IMR-90 (cell line): ENCODE results near the gene KLF11. TPM values are rescaled to one million over a fixed set of nuclear protein-coding genes. Genes with fewer than 3 reads are reported as not detected.

Experiments used
- ATAC-seq: fragments of 200-7000 bp; cut with Tn5 transposase; 2 replicates; pipeline ENCODE4 v1.9.1; 2020; ENCODE audit warnings: low read depth, mild to moderate bottlenecking, moderate library complexity
- BruUV-seq: library from RNA; stranded (reverse); fragments of 400-500 nt; replicated peaks from 2 replicates; lab custom pipeline; 2021; lab: Mats Ljungman, UMichigan
- CTCF ChIA-PET: fragments of 300-600 bp; formaldehyde crosslinking; extraction: SDS; loops from one replicate; lab custom pipeline; 2021; ENCODE audit warnings: antibody characterized with exemption; lab: Yijun Ruan, JAX
- POLR2A ChIA-PET: fragments of 300-600 bp; sonication (Branson Sonifier 250); formaldehyde crosslinking; loops from one replicate; lab custom pipeline; 2022; ENCODE audit warnings: antibody characterized with exemption; ENCODE audit not compliant: unreplicated experiment; lab: Charles Lee
- DNase-seq: peaks from one replicate; pipeline ENCODE4 v3.0.0; 2013
- H2AFZ ChIP-seq: replicated peaks from 2 replicates; pipeline ENCODE3; 2013; ENCODE audit warnings: low read length, mild to moderate bottlenecking; ENCODE audit not compliant: poor library complexity
- H2AK5ac ChIP-seq: 2 replicates; pipeline ENCODE4 v1.6.1; 2013; ENCODE audit warnings: low read depth, low read length, inconsistent platforms
- H2AK9ac ChIP-seq: replicated peaks from 2 replicates; pipeline ENCODE3; 2013; ENCODE audit warnings: mild to moderate bottlenecking, low read depth, low read length, moderate library complexity; ENCODE audit not compliant: poor library complexity
- H2BK120ac ChIP-seq: 2 replicates; pipeline ENCODE4 v1.6.1; 2013; ENCODE audit warnings: low read depth, low read length, inconsistent platforms
- H2BK15ac ChIP-seq: 3 replicates; pipeline ENCODE4 v1.6.1; 2013; ENCODE audit warnings: low read depth, low read length, inconsistent platforms
- H2BK20ac ChIP-seq: 2 replicates; pipeline ENCODE4 v1.6.1; 2013; ENCODE audit warnings: low read depth, mild to moderate bottlenecking, inconsistent platforms, low read length, moderate library complexity
- H2BK5ac ChIP-seq: 2 replicates; pipeline ENCODE4 v1.6.1; 2013; ENCODE audit warnings: mild to moderate bottlenecking, low read depth, low read length, inconsistent platforms; ENCODE audit not compliant: poor library complexity, severe bottlenecking
- H3K14ac ChIP-seq: replicated peaks from 2 replicates; pipeline ENCODE4 v1.6.1; 2013; ENCODE audit warnings: low read depth, low read length, inconsistent platforms
- H3K18ac ChIP-seq: 2 replicates; pipeline ENCODE4 v1.6.1; 2013; ENCODE audit warnings: low read depth, low read length, control low read depth
- H3K23ac ChIP-seq: 2 replicates; pipeline ENCODE4 v1.6.1; 2013; ENCODE audit warnings: low read depth, low read length, inconsistent platforms
- H3K27ac ChIP-seq: 2 replicates; pipeline ENCODE4 v1.5.1; 2013; ENCODE audit warnings: mild to moderate bottlenecking, control low read depth, low read length; ENCODE audit not compliant: insufficient read depth
- H3K27me3 ChIP-seq: 2 replicates; pipeline ENCODE4 v1.6.1; 2013; ENCODE audit warnings: low read length; ENCODE audit not compliant: control insufficient read depth, insufficient read depth
- H3K36me3 ChIP-seq: 2 replicates; pipeline ENCODE4 v1.6.1; 2013; ENCODE audit warnings: low read length, mixed read lengths; ENCODE audit not compliant: control insufficient read depth, insufficient read depth
- H3K4ac ChIP-seq: 2 replicates; pipeline ENCODE4 v1.6.1; 2013; ENCODE audit warnings: low read depth, low read length, inconsistent platforms
- H3K4me1 ChIP-seq: 2 replicates; pipeline ENCODE4 v1.6.1; 2013; ENCODE audit warnings: low read length, mixed read lengths; ENCODE audit not compliant: control insufficient read depth, insufficient read depth
- H3K4me2 ChIP-seq: 2 replicates; pipeline ENCODE4 v1.6.1; 2013; ENCODE audit warnings: low read depth, mild to moderate bottlenecking, control low read depth, low read length, moderate library complexity
- H3K4me3 ChIP-seq: 2 replicates; pipeline ENCODE4 v1.5.1; 2013; ENCODE audit warnings: low read depth, mild to moderate bottlenecking, control low read depth, low read length, moderate library complexity; ENCODE audit not compliant: insufficient read depth
- H3K56ac ChIP-seq: 2 replicates; pipeline ENCODE4 v1.6.1; 2013; ENCODE audit warnings: low read length, inconsistent platforms; ENCODE audit not compliant: insufficient read depth; ENCODE audit errors: extremely low read depth
- H3K79me1 ChIP-seq, 2 experiments: 2 replicates each; pipeline ENCODE4 v1.6.1; 2013; ENCODE audit warnings: low read length in 2 of 2, inconsistent platforms in 1 of 2, low read depth in 1 of 2
- H3K9ac ChIP-seq: 2 replicates; pipeline ENCODE4 v1.6.1; 2013; ENCODE audit warnings: low read depth, low read length, control low read depth
- H3K9me1 ChIP-seq: 2 replicates; pipeline ENCODE4 v1.6.1; 2013; ENCODE audit warnings: low read length, inconsistent platforms; ENCODE audit not compliant: insufficient read depth
- H3K9me3 ChIP-seq: 2 replicates; pipeline ENCODE4 v1.6.1; 2013; ENCODE audit warnings: low read length; ENCODE audit not compliant: control insufficient read depth, insufficient read depth
- H4K20me1 ChIP-seq: 2 replicates; pipeline ENCODE4 v1.6.1; 2013; ENCODE audit warnings: low read length, inconsistent platforms; ENCODE audit not compliant: insufficient read depth
- H4K5ac ChIP-seq: 2 replicates; pipeline ENCODE4 v1.6.1; 2013; ENCODE audit warnings: mild to moderate bottlenecking, low read depth, low read length, control low read depth
- H4K8ac ChIP-seq, 2 experiments: 2 replicates each; pipeline ENCODE4 v1.6.1; 2013; ENCODE audit warnings: low read depth in 2 of 2, low read length in 2 of 2, control low read depth in 1 of 2, inconsistent platforms in 1 of 2
- H4K91ac ChIP-seq: 2 replicates; pipeline ENCODE4 v1.6.1; 2013; ENCODE audit warnings: low read depth, low read length, inconsistent platforms; ENCODE audit not compliant: insufficient read depth
- BHLHE40 ChIP-seq: fragments of 150-350 bp; IDR thresholded peaks from 2 replicates; pipeline ENCODE4 v1.6.1; 2016; ENCODE audit warnings: mild to moderate bottlenecking, low read depth, low read length
- CHD1 ChIP-seq: IDR thresholded peaks from 2 replicates; pipeline ENCODE4 v1.6.1; 2012; ENCODE audit warnings: low read depth, low read length, improper control_type of control experiment
- MAFK ChIP-seq: IDR thresholded peaks from 2 replicates; pipeline ENCODE4 v1.6.1; 2012; ENCODE audit warnings: low read depth, low read length, improper control_type of control experiment
- NFE2L2 ChIP-seq: fragments of 150-350 bp; IDR thresholded peaks from 2 replicates; pipeline ENCODE4 v1.6.1; 2016; ENCODE audit warnings: low read depth, mild to moderate bottlenecking, low read length
- RFX5 ChIP-seq: IDR thresholded peaks from 2 replicates; pipeline ENCODE4 v1.8.0; 2012; ENCODE audit warnings: low read depth, mild to moderate bottlenecking, low read length, moderate library complexity
- WGBS, 2 experiments: methylation state at CpG; one replicate each; pipeline versions ENCODE4 v1.1.5 to v1.1.7; 2013; ENCODE audit warnings: missing lambda C conversion rate in 2 of 2; ENCODE audit not compliant: insufficient read length in 1 of 2; ENCODE audit errors: extremely low coverage in 2 of 2; 5-methylcytosine and 5-hydroxymethylcytosine counted together
- dilution Hi-C: fragments of 300-500 bp; cut with HindIII; formaldehyde crosslinking; loops from one replicate; pipeline ENCODE4 v1.14.3; 2018; ENCODE audit warnings: low sequenced_read_pairs; ENCODE audit not compliant: unreplicated experiment
- in situ Hi-C: fragments of 300-500 bp; cut with MboI; formaldehyde crosslinking; loops from 3 replicates; pipeline ENCODE4 v1.14.3; 2019; ENCODE audit warnings: low sequenced_read_pairs, inconsistent platforms, mixed read lengths
- intact Hi-C: fragments of 100-400 bp; cut with micrococcal nuclease; formaldehyde crosslinking; loops from 2 replicates; pipeline ENCODE4 v1.10.0; 2022
- polyA plus RNA-seq, 3 experiments: library from polyadenylated mRNA; depleted of rRNA; stranded (reverse); fragments of >200 nt; gene quantifications; 2 replicates each; pipeline ENCODE4 v1.2.3, GENCODE V29; 2012; ENCODE audit warnings: low replicate concordance in 1 of 3
- total RNA-seq: library from RNA; depleted of rRNA; stranded (reverse); fragments of >200 nt; gene quantifications from 2 replicates; pipeline ENCODE4 v1.2.3, GENCODE V29; 2012
- TF ChIP-seq, protein P1 (sequence below): fragments of 150-350 bp; IDR thresholded peaks from 2 replicates; pipeline ENCODE4 v1.6.1; 2017; ENCODE audit warnings: mild to moderate bottlenecking, antibody characterized with exemption, low read length, low read depth

KLF11 gene
- total and polyA plus RNA-seq, 2 of the 4 experiments (the other 2 are of a cell fraction): 2.0 to 2.4 TPM

DNA sequence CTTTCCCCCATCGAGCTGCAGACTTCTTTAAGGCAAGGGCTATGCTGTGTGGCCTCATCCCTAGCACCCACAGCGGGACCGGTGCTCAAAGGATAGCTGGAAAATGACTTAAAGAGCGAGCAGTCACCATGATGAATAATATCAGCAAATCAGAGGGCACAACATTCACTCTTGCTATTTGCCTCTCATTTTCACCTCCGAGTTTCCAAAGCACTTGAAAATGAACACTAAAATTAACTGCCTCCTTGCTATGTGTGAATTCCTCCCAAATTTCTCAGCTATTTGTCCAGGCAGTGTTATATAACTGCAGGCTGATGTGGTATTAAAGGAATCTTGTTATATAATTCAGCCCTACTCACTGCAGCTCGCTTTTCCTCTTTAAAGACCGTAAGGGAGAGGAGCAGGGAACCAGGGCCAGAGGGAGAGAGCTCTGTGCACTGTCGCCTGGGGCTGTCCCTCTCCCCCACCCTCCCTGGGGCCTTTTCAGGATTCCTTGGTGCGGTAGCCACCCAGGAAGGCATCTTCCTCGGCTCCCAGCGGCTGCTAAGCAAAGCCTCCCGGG is 35.4 kb downstream of the KLF11 start:
- Histone ChIP-seq H3K4me3 (no peak overlapping the region; the same call in 1 of the 2 replicates), H3K27me3 (peaks cover 64% of the 10 kb centered on the region), H3K9ac (no peak overlapping the region), H3K9me1 (no peaks in the 10 kb centered on the region; the same call in 1 of the 2 replicates), H2BK5ac (no peak overlapping the region), H2BK20ac (no peak overlapping the region), H4K91ac (no peak overlapping the region), H3K4me1 (0 out of 2 replicates have a peak, but pooled peaks cover 2% of the 10 kb centered on the region), H2AFZ (peak overlapping the region; percentile 63), H3K18ac (no peak overlapping the region), H3K9me3 (no peaks in the 10 kb centered on the region), H3K79me1 (no peaks in the 10 kb centered on the region), H4K20me1 (0 out of 2 replicates have a peak, but pooled peaks cover 3% of the 10 kb centered on the region), H2BK120ac (no peak overlapping the region), H3K14ac (no peak overlapping the region), H3K27ac (no peak overlapping the region), H3K23ac (no peak overlapping the region), H2AK9ac (no peak overlapping the region), H2BK15ac (no peak overlapping the region), H3K56ac (no peak overlapping the region), H3K36me3 (no peaks in the 10 kb centered on the region), H3K4me2 (peak overlapping the region; percentile 79), H4K8ac (no peak overlapping the region), H3K4ac (no peak overlapping the region), H2AK5ac (no peak overlapping the region), H4K5ac (no peak overlapping the region)
- intact Hi-C loops (loop anchor here (10.0 kb wide), 1 partner anchor 326 kb away; no protein-coding TSS in a partner anchor), dilution Hi-C loops (no loop called here), in situ Hi-C loops (loop anchor here (5.0 to 10.0 kb wide), 2 partner anchors 354 to 586 kb away; no protein-coding TSS in a partner anchor)
- WGBS, 2 experiments: 24% methylated on average over 6 of the region's 12 CpGs; no CpG with 5 or more reads in 1 of the 2 experiments
- POLR2A ChIA-PET: no interaction called here
- DNase-seq (no peak), ATAC-seq (peak; percentile 37; the same call in 1 of the 2 replicates)
- BruUV-seq: no TSS peak
- TF ChIP-seq, protein P1, sequence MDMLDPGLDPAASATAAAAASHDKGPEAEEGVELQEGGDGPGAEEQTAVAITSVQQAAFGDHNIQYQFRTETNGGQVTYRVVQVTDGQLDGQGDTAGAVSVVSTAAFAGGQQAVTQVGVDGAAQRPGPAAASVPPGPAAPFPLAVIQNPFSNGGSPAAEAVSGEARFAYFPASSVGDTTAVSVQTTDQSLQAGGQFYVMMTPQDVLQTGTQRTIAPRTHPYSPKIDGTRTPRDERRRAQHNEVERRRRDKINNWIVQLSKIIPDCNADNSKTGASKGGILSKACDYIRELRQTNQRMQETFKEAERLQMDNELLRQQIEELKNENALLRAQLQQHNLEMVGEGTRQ: no peak
- no peak for TF ChIP-seq MAFK
- TF ChIP-seq NFE2L2: no peak
- no peak for TF ChIP-seq RFX5
- no peak for TF ChIP-seq CHD1
- TF ChIP-seq BHLHE40: no peak
- CTCF ChIA-PET: interaction anchor here (0.6 to 1.3 kb wide), 4 partner anchors 9 to 885 kb away, joined by 3 to 6 read pairs (median 4); no protein-coding TSS in a partner anchor
